Jurkat, Clone E6-1 (cell line): ENCODE results near the gene INO80D.
A peak's percentile ranks its signal among the peaks of the same experiment; 100 is the strongest.

Source experiments
- DNase-seq: peaks from one replicate; pipeline ENCODE4 v3.0.0-alpha.2; 2011; ENCODE audit warnings: low read depth, low spot score
- H3K4me3 ChIP-seq: 2 replicates; pipeline ENCODE4 v1.5.1; 2011; ENCODE audit warnings: mild to moderate bottlenecking, low read length, control low read depth, moderate library complexity

The INO80D gene

GRCh38 chr2:205957452-205958154 lies 128.4 kb downstream of the INO80D start:
- H3K4me3 ChIP-seq: no peak overlapping the region
- peak; percentile 26 for DNase-seq

GRCh38 chr2:205954707-205955106 lies 131.3 kb downstream of the INO80D start:
- no peak overlapping the region for H3K4me3 ChIP-seq
- DNase-seq: no peak

GRCh38 chr2:205952282-205952681 lies 133.7 kb downstream of the INO80D start:
- H3K4me3 ChIP-seq: no peak overlapping the region
- DNase-seq: no peak

GRCh38 chr2:205948883-205949282 lies 137.1 kb downstream of the INO80D start:
- H3K4me3 ChIP-seq: no peak overlapping the region
- DNase-seq: no peak

GRCh38 chr2:205948496-205948837 lies 137.5 kb downstream of the INO80D start:
- no peak overlapping the region for H3K4me3 ChIP-seq
- DNase-seq: no peak

GRCh38 chr2:205947621-205948495 lies 138.1 kb downstream of the INO80D start:
- DNase-seq: peak; percentile 49
- no peak overlapping the region for H3K4me3 ChIP-seq

- H3K4me3 ChIP-seq: no peak overlapping the region
- peak; percentile 71 for DNase-seq
These were observed 139.7 kb downstream of the INO80D start for GRCh38 chr2:205946226-205946625.
